IPS-15b (cell line): ENCODE results near the gene GSG1L.

Experiments used
- H3K27me3 ChIP-seq: one replicate; pipeline ENCODE4 v1.6.1; 2013; ENCODE audit warnings: low read length; ENCODE audit not compliant: control insufficient read depth, insufficient read depth
- H3K36me3 ChIP-seq: one replicate; pipeline ENCODE4 v1.6.1; 2013; ENCODE audit warnings: low read length; ENCODE audit not compliant: control insufficient read depth, insufficient read depth
- H3K4me1 ChIP-seq: one replicate; pipeline ENCODE4 v1.6.1; 2013; ENCODE audit warnings: mild to moderate bottlenecking, low read length; ENCODE audit not compliant: control insufficient read depth, insufficient read depth
- H3K4me3 ChIP-seq: one replicate; pipeline ENCODE4 v1.5.1; 2013; ENCODE audit warnings: low read depth, low read length
- H3K9ac ChIP-seq: one replicate; pipeline ENCODE4 v1.6.1; 2013; ENCODE audit warnings: low read depth, mild to moderate bottlenecking, low read length
- H3K9me3 ChIP-seq: one replicate; pipeline ENCODE4 v1.6.1; 2013; ENCODE audit warnings: mild to moderate bottlenecking, low read length; ENCODE audit not compliant: control insufficient read depth, insufficient read depth

The GSG1L gene

GRCh38 chr16:27793249-27793622 lies 270.3 kb downstream of the GSG1L start:
- Histone ChIP-seq H3K27me3 (no peaks in the 10 kb centered on the region), H3K36me3 (no peaks in the 10 kb centered on the region), H3K9me3 (no peaks in the 10 kb centered on the region), H3K9ac (no peak overlapping the region), H3K4me1 (no peaks in the 10 kb centered on the region), H3K4me3 (no peak overlapping the region)

DNA sequence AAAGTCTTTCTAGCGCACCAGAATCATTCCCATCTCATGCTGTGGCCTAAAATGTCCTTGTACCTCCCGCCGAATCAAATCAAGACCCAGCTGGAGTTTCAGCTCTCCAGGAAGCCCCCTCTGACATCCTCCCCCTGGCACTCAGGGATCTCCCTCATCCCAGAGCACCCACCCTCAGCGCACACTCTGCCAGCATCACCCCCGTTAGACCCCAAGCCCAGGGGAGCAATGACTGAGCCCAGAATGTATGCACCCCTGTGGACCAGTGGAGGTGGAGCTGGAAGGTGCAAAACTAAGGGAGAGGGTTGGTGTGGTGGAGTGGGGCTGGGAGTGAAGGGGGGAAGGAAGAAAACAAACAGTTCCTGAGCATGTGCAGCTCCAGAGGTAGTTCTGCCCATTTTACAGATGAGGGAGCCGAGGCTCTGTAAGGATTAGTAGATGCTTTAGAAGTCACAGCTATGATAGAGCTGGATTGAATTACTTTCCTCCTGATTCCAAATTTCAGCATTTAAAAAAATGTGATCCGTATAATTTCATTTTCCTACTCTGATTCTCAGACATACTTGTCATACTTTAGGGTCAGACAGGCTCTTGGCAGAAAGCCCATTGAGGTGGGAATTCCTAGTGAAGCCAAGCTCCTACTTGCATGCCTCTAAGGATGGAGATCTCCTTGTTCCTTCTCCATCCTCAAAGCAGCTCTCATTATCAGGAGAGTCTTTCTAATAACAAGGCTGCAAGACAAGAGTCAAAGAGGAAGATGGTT lies 270.8 kb downstream of the GSG1L start:
- Histone ChIP-seq H3K27me3 (no peaks in the 10 kb centered on the region), H3K9me3 (no peaks in the 10 kb centered on the region), H3K36me3 (no peaks in the 10 kb centered on the region), H3K4me1 (no peaks in the 10 kb centered on the region), H3K9ac (no peak overlapping the region), H3K4me3 (no peak overlapping the region)

- Histone ChIP-seq H3K27me3 (no peaks in the 10 kb centered on the region), H3K36me3 (no peaks in the 10 kb centered on the region), H3K4me1 (no peaks in the 10 kb centered on the region), H3K4me3 (no peak overlapping the region), H3K9me3 (no peaks in the 10 kb centered on the region), H3K9ac (no peak overlapping the region)
These were observed 272.2 kb downstream of the GSG1L start for GRCh38 chr16:27791404-27791719.

GRCh38 chr16:27790546-27791403 lies 272.7 kb downstream of the GSG1L start:
- no peak overlapping the region for H3K9ac ChIP-seq
- H3K4me1 ChIP-seq = no peaks in the 10 kb centered on the region
- H3K4me3 ChIP-seq = no peak overlapping the region
- no peaks in the 10 kb centered on the region for H3K9me3 ChIP-seq
- no peaks in the 10 kb centered on the region for H3K27me3 ChIP-seq
- no peaks in the 10 kb centered on the region for H3K36me3 ChIP-seq

DNA sequence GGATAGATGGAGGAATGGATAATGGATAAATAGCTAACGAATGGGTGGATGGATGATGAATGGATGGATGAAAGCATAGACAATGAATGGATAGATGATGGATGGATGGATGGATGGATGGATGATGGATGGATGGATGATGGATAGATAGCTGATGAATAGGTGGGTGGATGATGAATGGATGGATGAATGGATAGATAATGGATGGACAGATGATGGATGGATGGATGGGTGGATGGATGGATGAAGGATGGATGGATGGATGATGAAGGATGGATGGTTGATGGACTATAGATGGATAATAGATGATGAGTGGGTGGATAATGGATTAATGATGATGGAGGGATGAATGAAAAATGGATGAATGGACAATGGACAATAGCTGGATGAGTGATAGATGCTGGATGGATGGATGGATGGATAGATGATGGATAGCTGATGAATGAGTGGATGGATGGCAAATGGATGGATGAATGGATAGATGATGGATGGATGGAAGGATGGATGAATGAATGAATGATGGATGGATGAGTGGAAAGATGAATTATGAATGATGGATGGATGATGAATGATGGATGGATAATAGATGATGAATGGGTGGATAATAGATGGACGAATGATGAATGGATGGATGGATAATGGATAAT lies 273.8 kb downstream of the GSG1L start:
- Histone ChIP-seq H3K9me3 (no peaks in the 10 kb centered on the region), H3K27me3 (no peaks in the 10 kb centered on the region), H3K9ac (no peak overlapping the region), H3K36me3 (no peaks in the 10 kb centered on the region), H3K4me3 (no peak overlapping the region), H3K4me1 (no peaks in the 10 kb centered on the region)

GRCh38 chr16:27789150-27789549 lies 274.4 kb downstream of the GSG1L start:
- Histone ChIP-seq H3K4me3 (no peak overlapping the region), H3K9me3 (no peaks in the 10 kb centered on the region), H3K9ac (no peak overlapping the region), H3K36me3 (no peaks in the 10 kb centered on the region), H3K27me3 (no peaks in the 10 kb centered on the region), H3K4me1 (no peaks in the 10 kb centered on the region)

DNA sequence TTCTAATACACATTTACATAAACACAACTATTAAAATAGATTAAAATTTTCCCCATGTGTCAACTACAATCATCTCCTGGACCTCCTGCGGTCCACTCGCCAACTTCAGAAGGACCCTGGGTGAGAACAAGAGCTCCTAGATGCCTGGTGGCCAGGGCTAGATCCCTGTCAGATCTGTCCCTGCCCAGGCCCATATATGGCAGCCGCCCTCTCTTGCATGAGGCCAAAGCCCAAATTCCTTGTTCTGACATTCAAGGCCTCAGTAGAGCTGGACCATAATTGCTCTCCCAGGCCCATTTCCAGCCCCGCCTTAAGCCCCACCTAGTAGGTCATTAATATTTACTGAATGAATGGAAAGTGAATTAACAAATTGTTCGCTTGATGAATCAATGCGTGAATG lies 275.8 kb downstream of the GSG1L start:
- Histone ChIP-seq H3K9ac (no peak overlapping the region), H3K27me3 (no peaks in the 10 kb centered on the region), H3K4me1 (no peaks in the 10 kb centered on the region), H3K9me3 (no peaks in the 10 kb centered on the region), H3K36me3 (no peaks in the 10 kb centered on the region), H3K4me3 (no peak overlapping the region)

DNA sequence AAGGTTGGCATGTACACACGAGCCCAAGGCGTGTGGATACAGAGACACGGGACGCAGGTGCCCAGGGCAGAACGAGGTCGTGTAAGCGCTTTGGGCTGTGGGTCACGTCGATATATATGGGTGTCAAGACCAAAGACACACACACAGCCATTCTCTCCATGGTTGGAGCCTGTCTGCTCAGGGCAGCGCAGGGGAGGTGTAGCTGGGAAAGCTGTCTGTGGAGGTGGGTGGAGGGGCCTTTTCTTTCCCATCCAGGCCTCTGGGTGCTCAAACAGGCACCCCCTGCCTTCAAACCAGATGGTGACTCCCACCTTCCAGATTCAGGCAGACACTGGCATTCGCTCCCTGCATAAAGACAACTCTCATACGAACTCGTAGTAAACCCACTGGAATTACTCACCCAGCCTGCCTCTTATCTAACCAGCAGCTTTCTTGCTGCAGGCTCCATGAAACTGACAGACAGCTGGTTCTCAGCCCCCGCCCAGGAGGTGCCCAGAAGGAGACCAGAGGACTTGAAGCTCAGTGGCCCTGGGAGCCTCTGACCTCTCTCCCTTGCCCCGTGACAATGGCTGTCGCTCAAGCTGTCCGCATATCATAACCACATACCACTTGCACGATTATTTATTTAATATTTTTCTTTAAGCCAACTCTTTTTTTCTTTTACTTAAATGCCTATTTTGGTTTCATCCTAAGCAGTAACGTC lies 276.4 kb downstream of the GSG1L start:
- H3K36me3 ChIP-seq = no peaks in the 10 kb centered on the region
- no peak overlapping the region for H3K9ac ChIP-seq
- H3K27me3 ChIP-seq = no peaks in the 10 kb centered on the region
- H3K4me3 ChIP-seq = no peak overlapping the region
- no peaks in the 10 kb centered on the region for H3K4me1 ChIP-seq
- H3K9me3 ChIP-seq = no peaks in the 10 kb centered on the region

GRCh38 chr16:27786221-27786922 lies 277.1 kb downstream of the GSG1L start:
- Histone ChIP-seq H3K4me3 (no peak overlapping the region), H3K36me3 (no peaks in the 10 kb centered on the region), H3K27me3 (no peaks in the 10 kb centered on the region), H3K9ac (no peak overlapping the region), H3K9me3 (no peaks in the 10 kb centered on the region), H3K4me1 (no peaks in the 10 kb centered on the region)

- Histone ChIP-seq H3K4me1 (no peaks in the 10 kb centered on the region), H3K9me3 (no peaks in the 10 kb centered on the region), H3K4me3 (no peak overlapping the region), H3K36me3 (no peaks in the 10 kb centered on the region), H3K27me3 (no peaks in the 10 kb centered on the region), H3K9ac (no peak overlapping the region)
These were observed 278.2 kb downstream of the GSG1L start for GRCh38 chr16:27785307-27785678.
